Midbrain (tissue), 1 donor: ENCODE measurements around the gene TRIP6.

Experiments used
- DNase-seq: peaks from one replicate; lab custom pipeline; 2025; lab: John Stamatoyannopoulos, UW

The TRIP6 gene, protein sequence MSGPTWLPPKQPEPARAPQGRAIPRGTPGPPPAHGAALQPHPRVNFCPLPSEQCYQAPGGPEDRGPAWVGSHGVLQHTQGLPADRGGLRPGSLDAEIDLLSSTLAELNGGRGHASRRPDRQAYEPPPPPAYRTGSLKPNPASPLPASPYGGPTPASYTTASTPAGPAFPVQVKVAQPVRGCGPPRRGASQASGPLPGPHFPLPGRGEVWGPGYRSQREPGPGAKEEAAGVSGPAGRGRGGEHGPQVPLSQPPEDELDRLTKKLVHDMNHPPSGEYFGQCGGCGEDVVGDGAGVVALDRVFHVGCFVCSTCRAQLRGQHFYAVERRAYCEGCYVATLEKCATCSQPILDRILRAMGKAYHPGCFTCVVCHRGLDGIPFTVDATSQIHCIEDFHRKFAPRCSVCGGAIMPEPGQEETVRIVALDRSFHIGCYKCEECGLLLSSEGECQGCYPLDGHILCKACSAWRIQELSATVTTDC

GRCh38 chr7:100867040-100867775 lies at the start of gene TRIP6:
TSS of gene TRIP6 (plus strand) at chr7:100867387. CDS start at chr7:100867498, 111 bp downstream.
- peak; percentile 77 for DNase-seq

DNA sequence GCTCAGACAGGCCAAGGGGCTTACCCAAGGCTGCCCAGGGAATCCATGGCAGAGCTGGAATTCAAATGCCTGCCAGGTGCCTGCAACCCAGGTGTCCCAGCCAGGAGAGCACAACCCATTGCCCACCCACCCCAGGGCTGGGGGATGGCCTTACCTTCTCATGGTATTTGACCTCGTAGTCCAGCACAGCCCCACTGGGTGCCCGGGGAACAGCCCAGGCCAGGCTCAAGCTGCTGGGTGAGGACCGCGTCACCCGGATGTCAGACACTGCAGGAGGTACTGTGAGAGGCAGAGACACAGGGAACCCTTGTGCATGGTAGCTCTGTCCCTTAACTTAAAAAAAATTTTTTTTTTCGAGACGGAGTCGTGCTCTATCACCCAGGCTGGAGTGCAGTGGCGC lies 48.8 kb upstream of the TRIP6 start:
- no peak for DNase-seq

DNA sequence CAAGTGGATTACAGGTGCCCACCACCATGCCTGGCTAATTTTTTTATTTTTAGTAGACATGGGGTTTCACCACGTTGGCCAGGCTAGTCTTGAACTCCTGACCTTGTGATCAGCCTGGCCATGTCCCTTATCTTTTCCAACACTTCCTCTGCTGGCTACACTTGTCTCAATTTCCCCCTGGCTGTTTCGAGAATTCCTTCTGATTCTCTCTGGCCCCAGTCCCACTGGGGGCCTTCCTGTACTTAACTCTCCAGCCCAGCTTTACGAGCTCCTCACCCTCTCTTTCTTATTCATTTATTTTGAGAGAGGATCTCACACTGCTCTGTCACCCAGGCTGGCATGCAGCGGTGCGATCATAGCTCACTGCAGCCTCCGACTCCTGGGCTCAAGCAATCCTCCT lies 48.4 kb upstream of the TRIP6 start:
- no peak for DNase-seq

DNA sequence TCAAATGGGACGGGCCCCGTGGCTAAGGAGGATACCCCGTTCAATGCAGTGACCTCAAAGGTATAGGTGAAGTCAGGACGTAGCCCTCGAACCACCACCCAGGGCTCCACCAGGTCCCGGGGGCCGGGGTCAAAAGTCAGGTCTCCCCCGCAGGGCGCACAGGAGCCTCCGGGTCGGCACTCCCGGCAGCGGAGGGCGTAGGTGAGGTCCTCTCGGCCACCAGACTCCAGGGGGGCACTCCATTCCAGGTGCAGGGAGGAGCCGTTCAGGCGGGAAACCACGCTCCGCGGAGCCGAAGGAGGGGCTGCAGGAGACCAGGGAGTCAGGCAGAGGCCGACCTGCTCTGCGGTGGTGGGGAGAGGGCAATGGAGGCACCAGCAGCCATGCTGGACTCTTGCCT lies 47.6 kb upstream of the TRIP6 start:
- DNase-seq, result no peak

DNA sequence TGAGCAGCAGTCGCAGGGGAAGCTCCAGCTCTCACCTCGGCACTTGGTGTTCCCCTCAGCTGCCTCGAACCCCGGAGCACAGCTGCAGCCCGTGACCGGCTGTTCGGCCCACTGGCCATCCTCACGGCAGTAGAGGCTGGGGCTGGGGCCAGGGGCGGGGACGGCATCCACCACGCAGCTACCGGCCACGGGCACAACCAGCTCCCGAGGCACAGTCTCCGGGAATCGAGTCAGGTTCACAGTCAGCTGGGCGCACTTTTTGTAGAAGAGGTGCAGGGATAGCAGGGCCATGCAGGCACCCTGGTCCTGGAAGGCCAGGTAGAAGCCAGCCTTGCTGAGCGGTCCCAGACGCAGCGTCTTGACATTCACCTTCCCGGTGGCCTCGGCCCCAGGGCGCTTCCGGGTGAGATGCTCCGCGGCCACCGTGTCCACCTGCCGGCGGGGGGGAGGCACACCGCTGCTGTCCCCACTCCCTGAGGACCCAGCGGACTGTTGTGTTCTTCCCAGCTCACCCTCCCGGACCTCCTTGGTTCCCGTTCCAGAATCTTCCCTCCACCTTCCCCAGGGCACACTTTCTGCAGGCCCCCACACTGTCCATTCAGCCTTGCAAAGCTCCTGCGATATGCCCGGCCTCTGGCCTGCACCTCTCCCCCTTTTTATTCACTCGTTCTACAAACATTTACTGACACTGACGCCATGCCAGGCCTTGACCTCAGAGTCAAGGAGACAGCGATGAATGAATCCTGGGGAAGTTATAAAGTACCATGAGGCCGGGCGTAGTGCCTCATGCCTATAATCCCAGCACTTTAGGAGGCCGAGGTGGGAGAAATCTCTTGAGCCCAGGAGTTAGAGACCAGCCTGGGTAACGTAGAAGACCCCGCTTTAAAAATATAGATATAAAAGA lies 44.7 kb upstream of the TRIP6 start:
- DNase-seq, result no peak

DNA sequence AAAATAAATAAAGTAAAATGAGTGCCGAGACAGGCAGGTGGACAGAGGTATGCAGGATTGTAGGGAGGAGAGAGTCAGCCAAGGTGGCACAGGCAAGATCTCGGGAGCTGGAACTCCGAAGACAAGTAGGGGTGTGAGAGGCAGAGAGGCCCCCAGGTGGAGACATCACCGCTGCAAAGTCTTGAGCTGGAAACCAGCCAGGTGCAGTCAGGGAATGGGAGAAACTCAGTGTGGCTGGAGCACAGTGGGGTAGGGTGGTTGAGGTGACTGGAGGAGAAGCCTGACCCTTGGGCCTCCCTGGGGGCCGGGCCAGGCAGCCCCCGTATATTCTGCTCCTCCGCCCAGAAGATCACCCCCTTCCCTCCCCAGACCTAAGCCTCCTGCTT lies 44.1 kb upstream of the TRIP6 start:
- DNase-seq, result no peak

- no peak for DNase-seq
Observed at GRCh38 chr7:100823534-100823933, 43.7 kb upstream of the TRIP6 start.

DNA sequence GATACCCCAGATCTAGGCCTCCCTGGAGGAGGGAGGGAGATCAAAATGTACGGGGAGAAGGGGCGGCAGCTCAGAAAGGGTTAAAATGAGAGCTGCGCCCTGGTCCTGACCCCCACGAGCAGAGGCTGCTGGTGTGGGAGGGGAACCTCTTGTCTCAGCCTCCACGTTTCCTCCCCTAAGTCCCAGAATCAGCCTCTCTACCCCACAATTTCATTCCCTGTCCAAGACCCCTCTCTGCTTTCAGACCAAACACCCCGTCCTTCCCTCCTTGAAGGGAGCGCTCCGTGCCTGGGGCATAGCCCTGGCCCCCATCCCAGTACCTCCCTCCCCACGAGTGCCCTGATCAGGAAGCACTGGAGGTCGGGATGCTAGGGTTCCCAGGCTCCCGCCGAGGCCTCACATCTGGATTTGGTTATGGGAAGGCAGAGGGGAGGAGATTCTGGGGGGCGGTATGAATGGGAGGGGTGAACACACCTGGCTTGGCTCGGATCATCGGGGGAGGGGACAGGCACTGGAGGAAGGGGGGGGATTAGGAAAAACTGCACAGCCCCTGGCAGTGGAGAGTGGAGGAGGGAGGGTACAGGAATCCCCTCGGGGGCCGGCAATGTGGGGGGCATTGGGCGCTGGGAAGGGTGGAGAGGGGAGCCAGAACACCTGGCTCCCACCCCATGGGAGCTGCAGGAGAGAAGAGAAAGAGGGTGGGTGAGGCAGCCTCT lies 42.5 kb upstream of the TRIP6 start:
- DNase-seq, result no peak

GRCh38 chr7:100825215-100825671 lies 41.9 kb upstream of the TRIP6 start:
- no peak for DNase-seq

- DNase-seq, result no peak
Observed at GRCh38 chr7:100825751-100826513, 41.3 kb upstream of the TRIP6 start.

GRCh38 chr7:100826514-100827329 lies 40.5 kb upstream of the TRIP6 start:
- DNase-seq, result no peak

DNA sequence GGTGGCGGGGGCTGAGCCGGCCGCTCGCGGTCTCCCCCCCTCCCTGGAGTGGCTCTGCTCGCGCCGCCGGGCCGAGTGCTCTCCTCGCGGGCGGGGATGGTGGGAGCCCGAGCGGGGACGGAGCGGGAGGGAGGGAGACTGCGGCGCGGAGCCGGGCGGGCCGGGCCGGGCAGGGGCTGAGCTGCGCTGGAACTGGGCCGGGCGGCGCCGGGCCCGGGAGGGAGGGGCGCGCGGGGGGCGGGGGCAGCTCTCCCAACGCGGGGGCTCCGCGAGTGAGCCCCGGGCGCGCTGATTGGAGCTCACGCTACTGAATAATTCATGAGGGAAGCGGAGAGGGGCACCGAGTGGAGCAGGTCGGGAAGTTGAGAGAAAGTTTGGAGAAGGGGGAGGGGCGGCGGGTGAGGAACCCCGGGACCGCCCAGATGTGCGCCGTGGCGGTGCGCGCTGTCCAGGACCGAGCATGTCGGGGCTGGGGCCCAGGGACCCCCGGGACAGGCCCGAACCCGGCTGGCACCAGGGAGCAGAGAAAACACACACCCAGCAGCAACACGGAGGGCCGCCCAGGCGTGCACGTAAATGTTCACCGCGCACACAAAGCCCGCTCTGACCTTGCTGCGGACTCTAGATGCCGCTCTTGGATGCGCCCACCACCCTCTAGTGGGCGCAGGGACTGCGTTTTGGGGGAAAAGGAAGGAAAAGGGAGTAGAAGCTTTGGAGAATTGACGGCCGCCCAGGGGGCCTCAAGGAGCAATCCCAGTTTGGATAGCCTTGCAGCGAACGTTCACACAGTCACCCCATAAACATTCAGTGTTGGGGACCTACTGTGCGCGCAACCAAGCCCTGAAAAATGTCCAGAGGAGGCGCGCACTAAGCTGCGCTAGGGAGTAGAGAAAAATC lies 39.6 kb upstream of the TRIP6 start, which contains the start of gene EPHB4:
Gene EPHB4 (minus strand): TSS at position 194 of the 897 bp plus-strand sequence. CDS start 493 bp downstream, outside the sequence.
- no peak for DNase-seq

GRCh38 chr7:100829150-100829716 lies 38.0 kb upstream of the TRIP6 start:
- DNase-seq, result no peak

DNA sequence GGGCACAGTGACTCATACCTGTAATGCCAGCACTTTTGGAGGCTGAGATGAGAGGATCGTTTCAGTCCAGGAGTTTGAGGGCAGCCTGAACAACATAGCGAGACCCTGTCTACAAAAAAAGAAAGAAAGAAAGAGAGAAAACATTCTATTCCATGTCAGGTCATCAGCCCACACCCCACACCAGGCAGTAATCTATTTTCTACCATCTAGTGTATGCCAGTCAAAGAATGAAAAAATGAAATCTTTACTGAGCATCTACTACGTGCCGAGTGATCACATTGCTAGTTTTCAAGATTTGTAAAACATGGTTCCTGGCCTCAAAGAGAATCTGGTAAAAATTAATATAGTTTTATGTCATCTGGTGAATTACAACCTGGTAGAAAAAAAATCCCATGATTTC lies 36.8 kb upstream of the TRIP6 start:
- DNase-seq, result no peak

DNA sequence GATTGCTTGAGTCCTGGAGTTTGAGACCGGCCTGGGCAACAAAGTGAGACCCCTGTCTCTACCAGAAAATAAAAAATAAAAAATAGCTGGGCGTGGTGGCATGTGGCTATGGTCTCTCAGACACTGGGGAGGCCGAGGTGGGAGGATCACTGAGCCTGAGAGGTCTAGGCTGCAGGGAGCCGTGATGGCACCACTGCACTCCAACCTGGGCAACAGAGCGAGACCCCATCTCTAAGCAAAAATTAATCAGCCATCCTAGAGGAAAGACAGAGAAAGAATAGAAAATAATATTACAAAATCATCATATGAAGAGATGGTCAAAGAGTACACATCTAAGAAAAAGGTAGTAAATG lies 34.9 kb upstream of the TRIP6 start:
- no peak for DNase-seq

DNA sequence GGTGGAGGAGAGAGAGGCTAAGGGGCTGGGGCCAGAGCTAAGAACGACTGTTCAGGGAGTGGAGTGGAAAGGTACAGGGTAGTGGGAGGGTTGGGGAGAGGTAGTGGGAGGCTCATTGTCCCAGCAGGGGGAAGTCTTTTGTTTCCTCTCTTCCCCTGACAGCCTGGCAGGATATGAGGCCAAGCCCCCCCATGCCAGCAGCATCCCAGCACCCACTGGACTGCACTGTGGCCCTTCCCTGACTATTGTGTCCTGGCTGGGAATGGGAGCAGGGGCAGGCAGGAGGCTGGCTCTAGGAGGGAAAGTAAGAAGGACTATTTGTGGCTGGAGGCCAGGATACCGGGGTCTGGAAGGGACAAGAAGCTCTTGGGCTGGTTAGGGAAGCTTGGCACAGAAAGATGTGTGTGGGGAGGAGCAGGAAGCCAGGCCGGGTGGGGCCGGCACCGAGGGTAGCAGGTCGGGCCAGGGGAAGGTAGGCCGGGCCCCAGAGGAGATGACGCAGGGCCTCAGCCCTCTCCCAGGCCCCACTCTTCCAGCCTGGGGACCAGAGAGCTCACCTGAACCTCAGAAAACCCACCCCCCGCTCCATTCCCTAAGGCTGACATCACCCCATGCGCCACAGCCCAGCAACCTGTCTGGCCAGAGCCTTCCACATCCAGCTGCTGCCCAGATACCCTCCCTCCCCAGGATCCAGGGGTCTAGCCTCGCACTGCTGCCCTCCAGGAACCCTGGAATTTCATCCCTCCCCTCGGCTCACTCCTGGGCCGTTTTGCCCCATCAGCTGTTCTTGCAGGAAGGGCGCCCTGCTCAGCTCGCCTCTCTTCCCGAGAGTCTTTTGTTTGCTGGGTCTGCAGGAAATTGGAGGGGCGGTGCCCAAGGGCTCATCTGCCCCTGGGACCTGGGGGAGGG lies 31.0 kb upstream of the TRIP6 start:
- no peak for DNase-seq

- no peak for DNase-seq
Observed at GRCh38 chr7:100836812-100837098, 30.4 kb upstream of the TRIP6 start.
